H1 (cell line): ENCODE results near the gene TCFL5. TPM values are rescaled to one million over a fixed set of nuclear protein-coding genes. Genes with fewer than 3 reads are reported as not detected.

ENCODE experiments used
- CREB1 ChIP-seq: IDR thresholded peaks from 2 replicates; pipeline ENCODE4 v1.6.1; 2012; ENCODE audit warnings: inconsistent platforms
- MAFK ChIP-seq: IDR thresholded peaks from 2 replicates; pipeline ENCODE4 v1.6.1; 2012; ENCODE audit warnings: low read depth, mild to moderate bottlenecking, improper control_type of control experiment, low read length
- POU5F1 ChIP-seq: IDR thresholded peaks from 2 replicates; pipeline ENCODE4 v1.6.1; 2011; ENCODE audit warnings: low read depth, mild to moderate bottlenecking, low read length, moderate library complexity
- RFX5 ChIP-seq: IDR thresholded peaks from 2 replicates; pipeline ENCODE4 v1.6.1; 2011; ENCODE audit warnings: low read depth, low read length, improper control_type of control experiment, borderline replicate concordance
- polyA plus RNA-seq, 7 experiments: library from polyadenylated mRNA; depleted of rRNA in 3 of 7; stranded (reverse) in 5 of 7; unstranded in 2 of 7; fragments of >200 nt in 5 of 7; fragments of 200-250 nt in 2 of 7; gene quantifications; 1 replicate in 5 of 7; 2 replicates in 1 of 7; 4 replicates in 1 of 7; pipeline versions ENCODE4 v1.2.1 to v1.2.3, GENCODE V29; 2011 to 2013; ENCODE audit warnings: missing spikeins in 2 of 7, mixed read lengths in 2 of 7
- total RNA-seq: library from RNA; stranded (reverse); fragmentation: NEBNext Ultra II Directional; extraction: Animal tissue kit (Norgen Biotek cat#: 25700); gene quantifications from 2 replicates; pipeline ENCODE4 v1.2.1, GENCODE V29; 2021
- TF ChIP-seq, protein P1 (sequence below): IDR thresholded peaks from 2 replicates; pipeline ENCODE4 v1.6.1; 2011; ENCODE audit warnings: low read depth, mild to moderate bottlenecking, low read length; ENCODE audit not compliant: insufficient read depth

TCFL5 gene
- total and polyA plus RNA-seq, 2 of the 8 experiments (the other 6 are each of a cell fraction or from before 2014, with no cell fraction given), result 6.2 to 15.0 TPM

DNA sequence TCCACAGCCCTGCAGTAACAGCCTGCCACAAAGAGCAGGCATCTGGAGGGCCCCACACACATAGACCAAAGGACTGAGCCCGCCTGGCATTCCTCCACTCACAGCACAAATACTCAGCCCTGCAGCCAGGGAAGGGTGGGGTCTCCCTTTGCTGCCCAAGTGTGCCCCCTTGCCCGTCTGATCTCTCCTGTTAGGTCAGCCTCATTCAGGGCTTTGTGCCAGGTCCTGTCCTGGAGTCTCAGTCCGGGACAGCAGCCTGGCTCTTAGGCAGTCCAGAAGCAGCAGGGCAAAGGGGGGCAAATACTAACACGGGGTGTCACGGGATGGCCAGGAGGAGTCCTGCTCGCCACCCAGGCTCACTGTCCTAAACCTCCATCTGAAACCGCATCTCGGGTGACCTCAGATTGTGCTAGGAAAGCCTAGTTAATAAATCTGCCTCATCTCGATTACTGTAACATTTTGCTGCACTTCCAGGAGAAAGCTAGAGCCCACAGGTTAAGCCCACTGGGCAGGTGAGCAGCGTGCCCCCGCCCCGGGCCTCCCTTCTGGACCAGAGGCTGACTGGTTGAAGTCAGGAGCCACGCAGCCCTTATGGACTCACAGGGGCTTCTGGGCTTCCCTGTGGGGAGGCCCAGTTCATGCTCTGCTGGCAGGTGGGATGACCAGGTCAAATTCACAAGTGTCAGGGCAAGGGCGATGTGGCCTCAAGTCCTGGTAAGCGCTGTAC, 60.2 kb downstream of the TCFL5 start (continued):
- TF ChIP-seq POU5F1 (no peak), MAFK (no peak), CREB1 (no peak), RFX5 (no peak)
- TF ChIP-seq, protein P1, sequence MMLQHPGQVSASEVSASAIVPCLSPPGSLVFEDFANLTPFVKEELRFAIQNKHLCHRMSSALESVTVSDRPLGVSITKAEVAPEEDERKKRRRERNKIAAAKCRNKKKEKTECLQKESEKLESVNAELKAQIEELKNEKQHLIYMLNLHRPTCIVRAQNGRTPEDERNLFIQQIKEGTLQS, result no peak
